GM23338 (cell line): ENCODE results near the gene SLC35D2.

Experiments used
- CREB1 ChIP-seq: fragments of 250-450 bp; sonication (Bioruptor Pico); IDR thresholded peaks from 2 replicates; pipeline ENCODE4 v1.5.0; 2020; ENCODE audit warnings: low read depth, mild to moderate bottlenecking, moderate library complexity
- CTCF ChIP-seq, 2 experiments: fragments of 200-600 bp in 1 of 2; sonication (generic) in 1 of 2; conservative IDR thresholded peaks; 2 replicates each; pipeline versions ENCODE4 v1.5.1 to v1.6.1; 2016 to 2017; ENCODE audit warnings: antibody characterized with exemption in 2 of 2, low read depth in 2 of 2, mild to moderate bottlenecking in 2 of 2, moderate library complexity in 1 of 2
- EZH2 ChIP-seq: fragments of 200-600 bp; sonication (generic); IDR thresholded peaks from one replicate; pipeline ENCODE4 v1.8.0; 2017; ENCODE audit warnings: antibody characterized with exemption, mild to moderate bottlenecking, low read depth; ENCODE audit not compliant: unreplicated experiment
- EZH2phosphoT487 ChIP-seq: fragments of 200-600 bp; sonication (generic); IDR thresholded peaks from one replicate; pipeline ENCODE4 v1.8.1; 2018; ENCODE audit warnings: antibody characterized with exemption; ENCODE audit not compliant: unreplicated experiment
- JUNB ChIP-seq: IDR thresholded peaks from one replicate; pipeline ENCODE4 v1.6.1; 2016; ENCODE audit warnings: antibody characterized with exemption; ENCODE audit not compliant: unreplicated experiment
- POLR2AphosphoS5 ChIP-seq: IDR thresholded peaks from 2 replicates; pipeline ENCODE4 v1.6.1; 2016; ENCODE audit warnings: antibody characterized with exemption, low read depth
- REST ChIP-seq: IDR thresholded peaks from one replicate; pipeline ENCODE4 v1.6.1; 2018; ENCODE audit warnings: antibody characterized with exemption; ENCODE audit not compliant: unreplicated experiment
- ZNF331 ChIP-seq: fragments of 250-450 bp; sonication (Bioruptor Pico); IDR thresholded peaks from 2 replicates; pipeline ENCODE4 v1.5.0; 2020; ENCODE audit warnings: low read depth, mild to moderate bottlenecking, moderate library complexity

- TF ChIP-seq EZH2 (no peak), CTCF (conservative IDR thresholded peaks at IDR 0.05; ENCODE audit: low read depth in 2 of 2) (no peak), EZH2phosphoT487 (no peak), JUNB (no peak), POLR2AphosphoS5 (no peak), ZNF331 (CRISPR knock-in tag) (no peak), REST (no peak), CREB1 (CRISPR knock-in tag) (no peak)
Observed at GRCh38 chr9:96305171-96305570, 78.3 kb downstream of the SLC35D2 start.
